Activated naive CD4-positive, alpha-beta T cell treated with Interleukin-2 at 50 U/mL for 16 hours (primary cell): ENCODE data around the gene ACAP2.
A peak's percentile ranks its signal among the peaks of the same experiment; 100 is the strongest.

Experiments used
- DNase-seq: peaks from one replicate; pipeline ENCODE4 v3.0.0-alpha.2; 2020

The ACAP2 gene

DNA sequence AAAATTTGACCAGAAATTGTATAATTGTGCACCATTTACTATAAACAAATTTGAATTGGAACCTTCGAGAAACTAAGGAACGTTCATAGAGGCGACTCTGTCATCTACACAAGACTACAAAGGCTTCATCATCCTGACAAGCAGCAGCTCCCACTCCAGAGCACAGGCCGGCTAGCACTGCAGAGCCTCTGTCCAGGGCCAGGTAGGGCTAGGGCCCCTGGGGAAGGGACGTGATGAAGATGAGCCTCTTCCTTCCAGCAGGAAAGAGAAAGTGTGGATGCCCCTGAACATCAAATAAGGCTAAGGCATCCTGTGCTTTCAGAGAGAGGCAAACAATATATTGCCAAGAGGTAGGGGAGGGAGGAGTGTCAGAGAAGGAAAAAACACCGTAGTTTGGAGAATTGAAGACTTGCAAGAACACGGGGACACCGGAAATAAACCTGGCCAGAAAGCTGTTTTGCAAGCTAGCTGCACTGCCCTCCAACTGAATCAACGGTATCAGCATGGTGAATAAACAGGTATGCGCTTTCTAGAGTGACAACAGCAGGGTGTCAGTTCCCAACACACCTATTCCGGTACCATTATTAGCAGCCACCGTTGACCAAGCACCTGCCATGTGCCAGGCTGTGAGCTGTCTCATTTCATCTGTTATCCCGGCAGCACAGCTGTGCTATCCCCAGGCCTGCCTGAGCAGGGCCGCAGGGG is 184.2 kb downstream of the ACAP2 start:
- peak; percentile 19 for DNase-seq

DNA sequence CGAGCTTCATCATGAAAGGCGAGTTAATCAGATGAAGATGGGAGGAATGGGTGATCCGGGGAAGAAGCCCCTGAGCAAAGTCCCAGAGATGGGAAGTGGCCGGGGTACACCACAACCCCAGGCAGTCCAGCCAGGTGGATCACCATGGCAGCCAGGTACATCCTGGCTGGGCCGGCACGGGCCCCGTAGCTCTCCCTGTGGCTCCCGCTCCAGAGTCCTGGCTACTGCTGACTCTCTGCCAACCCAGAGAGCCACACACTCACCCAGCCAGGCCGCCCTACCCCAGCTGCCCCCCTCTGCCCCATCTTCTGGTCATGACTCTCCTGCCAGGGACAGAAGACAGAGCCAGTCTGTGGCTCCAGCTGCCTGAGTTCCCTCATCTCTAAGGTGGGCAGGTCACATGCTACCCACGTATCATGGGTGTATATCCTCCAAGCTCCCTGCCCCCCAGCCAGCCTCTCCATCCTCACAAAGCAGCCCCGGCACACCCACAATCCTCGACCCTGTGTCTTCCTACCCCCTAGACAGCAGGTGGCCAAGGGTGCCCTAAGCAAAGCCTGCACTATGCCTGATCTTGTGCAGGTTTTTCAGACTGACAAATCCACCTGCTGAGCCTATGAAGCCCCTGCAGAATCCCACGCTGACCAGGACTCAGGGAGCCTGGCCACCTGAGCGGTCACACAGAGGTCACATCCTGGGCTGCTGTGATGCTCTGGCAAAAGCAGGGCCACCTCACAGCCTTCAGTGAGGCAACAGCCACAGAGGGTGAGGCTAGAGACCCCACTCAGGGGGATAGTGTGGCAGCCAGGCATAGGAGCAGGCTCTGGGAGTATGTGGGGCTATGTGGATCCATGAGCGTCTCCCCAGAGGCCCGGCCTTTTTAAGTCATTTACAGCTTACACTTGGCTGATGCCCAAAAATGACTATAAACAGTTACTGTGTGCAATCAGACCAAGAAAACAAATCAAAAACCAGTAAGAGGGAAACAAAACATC is 185.1 kb downstream of the ACAP2 start:
- DNase-seq = no peak

DNA sequence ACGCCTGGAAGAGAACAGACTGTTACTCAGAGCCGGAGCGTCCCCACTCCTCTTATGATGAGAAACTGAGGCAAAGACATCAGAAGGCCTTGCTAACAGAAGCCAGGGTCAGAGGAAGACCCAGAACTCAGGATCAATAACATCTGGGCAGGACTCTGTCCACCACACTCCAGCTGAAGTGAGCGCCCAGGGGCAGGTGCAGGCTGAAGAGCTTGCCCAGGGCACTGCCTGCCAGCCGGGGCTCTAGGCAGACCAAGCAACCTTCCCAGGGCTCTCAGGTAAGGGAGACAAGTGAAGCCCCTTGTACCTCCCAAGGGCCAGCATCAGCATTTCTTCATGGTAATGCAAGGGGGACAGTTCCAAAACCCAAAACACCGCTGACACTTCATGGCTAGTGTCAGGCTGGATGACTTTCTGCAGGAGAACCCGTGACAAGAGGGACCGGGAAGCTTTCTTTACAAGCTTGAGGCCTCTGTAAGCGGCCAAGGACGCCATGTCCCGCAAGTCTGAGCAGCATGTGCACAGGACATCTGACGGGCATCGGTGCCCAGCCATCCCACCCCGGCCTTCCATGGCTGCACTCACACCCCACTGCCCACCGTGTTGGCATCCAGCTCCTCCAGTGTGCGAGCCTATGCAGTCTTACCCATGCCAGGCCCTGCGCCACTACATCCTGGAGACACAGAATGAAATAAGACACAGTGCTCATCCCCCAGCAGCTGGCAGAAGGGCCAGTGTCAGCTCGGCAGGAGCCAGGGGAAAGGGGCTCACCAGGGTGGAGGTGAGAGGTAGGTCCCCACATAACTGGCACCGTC is 186.0 kb downstream of the ACAP2 start:
- DNase-seq = no peak

DNA sequence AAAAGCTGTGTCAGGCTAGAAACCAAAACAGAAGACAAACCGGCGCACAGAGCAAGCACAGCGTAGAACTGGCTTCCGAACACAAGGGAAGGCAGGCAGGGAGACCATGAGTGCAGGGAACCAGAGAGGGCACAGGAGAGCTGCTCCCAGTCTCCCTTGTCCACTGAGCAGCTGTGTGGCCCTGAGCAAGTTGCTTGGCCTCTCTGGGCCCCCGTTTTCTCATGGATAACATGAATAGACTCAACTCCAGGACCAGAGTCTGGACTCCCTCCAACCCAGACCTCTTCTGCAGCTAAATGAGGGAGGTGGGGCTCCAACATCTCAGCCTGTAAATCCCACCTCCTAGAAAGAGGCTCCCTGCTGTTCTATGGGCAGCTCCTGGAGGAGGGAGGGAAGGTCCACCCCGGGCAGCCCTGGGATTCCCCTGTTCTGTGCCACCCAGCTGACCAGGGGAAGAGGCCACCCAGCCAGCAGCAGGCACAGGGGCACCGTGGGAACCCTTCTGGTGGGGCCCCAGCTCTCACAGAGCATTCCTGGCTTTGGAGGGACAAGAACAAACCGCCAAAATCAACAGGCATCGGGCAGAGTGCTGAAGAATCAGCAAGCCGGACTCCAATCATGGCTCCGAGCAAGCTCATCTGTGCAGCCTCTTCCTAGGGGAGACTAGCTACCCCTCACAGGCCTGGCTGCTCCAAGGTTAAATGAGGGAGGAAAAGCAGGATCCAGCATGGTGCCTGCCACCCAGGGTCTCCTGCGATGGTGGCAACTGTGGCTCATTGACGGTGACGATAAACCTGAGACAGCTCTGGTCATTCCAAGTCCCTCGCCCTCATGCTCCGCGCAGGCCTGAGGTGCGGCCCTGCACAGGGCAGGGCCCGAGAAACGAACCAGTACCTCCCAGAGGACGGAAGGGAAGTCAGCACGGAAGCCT is 187.0 kb downstream of the ACAP2 start:
- DNase-seq = no peak

DNA sequence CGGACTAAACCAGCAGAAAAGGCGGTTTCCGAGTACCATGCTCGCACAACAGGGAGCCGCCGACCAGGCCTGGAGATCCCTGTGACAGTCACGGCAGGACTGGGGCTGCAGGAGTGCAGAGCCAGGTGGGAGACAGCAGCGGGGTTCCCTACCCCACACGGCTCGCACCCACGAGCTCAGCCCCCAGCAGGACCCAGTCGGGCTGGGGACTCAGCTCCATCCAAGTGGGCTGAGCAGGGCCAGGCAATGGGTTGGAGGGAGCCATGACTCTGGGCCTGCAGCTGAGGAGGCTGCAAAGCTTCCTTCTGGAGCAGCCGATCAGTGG is 187.7 kb downstream of the ACAP2 start:
- no peak for DNase-seq

GRCh38 chr3:195254454-195255175 is 188.2 kb downstream of the ACAP2 start:
- no peak for DNase-seq

GRCh38 chr3:195253923-195254432 is 188.8 kb downstream of the ACAP2 start:
- DNase-seq = no peak

DNA sequence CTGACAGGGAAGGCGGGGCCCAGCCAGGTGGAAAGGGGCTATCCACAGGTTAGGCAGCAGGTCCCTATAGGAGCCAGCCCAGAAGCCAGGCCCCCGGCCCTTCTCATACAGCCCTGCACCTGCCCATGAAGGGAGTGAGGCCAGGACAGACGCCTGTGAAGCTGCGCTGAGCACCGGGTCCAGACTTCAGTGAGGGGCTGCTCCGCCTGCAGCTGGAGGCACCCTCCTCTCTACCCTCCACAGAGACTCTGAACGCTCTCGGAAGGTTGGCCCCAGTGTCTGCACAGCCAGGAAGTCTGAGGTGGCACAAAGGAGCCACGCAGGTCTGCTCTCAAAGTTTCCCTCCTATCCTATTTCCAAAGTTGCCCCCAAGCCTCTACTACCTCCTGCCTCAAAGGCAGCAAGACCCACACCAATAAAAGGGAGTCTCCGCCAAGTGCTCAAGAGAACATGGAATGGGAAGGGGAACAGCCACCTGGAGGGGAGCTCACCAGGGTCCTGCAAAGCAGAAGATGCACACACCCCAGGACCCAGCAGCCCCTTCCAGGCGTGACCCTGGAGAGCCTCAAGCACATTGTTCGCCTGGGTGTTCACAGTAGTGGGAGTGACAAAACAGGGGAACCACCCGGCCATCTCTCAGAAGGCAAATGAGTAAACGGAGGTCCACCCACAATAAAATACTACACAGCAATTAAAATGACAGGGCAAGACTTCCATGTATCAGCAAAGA is 191.3 kb downstream of the ACAP2 start:
- peak; percentile 25 for DNase-seq

- DNase-seq = no peak
Observed at GRCh38 chr3:195250473-195251251, 192.2 kb downstream of the ACAP2 start.

DNA sequence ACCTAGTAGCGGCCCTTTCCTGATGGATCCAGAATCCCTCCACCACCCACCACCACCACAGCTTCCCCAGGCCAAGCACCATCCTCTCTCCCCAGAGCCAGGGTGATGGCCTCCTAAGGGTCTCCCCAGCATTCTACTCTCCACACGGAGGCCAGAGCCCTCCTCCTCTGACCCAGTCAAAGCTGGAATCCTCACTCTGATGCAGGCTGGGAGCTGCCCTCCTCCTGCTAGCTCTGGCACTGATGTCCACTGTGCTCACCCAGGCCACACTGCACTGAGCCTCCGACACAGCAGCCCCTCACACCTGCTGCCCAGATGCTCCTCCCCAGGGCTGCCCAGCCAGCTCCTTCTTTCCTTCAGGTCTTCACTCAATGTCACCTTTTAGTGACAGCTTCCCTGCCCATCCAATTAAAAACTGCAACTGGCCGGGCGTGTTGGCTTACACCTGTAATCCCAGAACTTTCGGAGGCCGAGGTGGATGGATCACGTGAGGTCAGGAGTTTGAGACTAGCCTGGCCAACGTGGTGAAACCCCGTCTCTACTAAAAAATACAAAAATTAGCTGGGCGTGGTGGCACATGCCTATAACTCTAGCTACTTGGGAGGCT is 192.9 kb downstream of the ACAP2 start:
- no peak for DNase-seq

DNA sequence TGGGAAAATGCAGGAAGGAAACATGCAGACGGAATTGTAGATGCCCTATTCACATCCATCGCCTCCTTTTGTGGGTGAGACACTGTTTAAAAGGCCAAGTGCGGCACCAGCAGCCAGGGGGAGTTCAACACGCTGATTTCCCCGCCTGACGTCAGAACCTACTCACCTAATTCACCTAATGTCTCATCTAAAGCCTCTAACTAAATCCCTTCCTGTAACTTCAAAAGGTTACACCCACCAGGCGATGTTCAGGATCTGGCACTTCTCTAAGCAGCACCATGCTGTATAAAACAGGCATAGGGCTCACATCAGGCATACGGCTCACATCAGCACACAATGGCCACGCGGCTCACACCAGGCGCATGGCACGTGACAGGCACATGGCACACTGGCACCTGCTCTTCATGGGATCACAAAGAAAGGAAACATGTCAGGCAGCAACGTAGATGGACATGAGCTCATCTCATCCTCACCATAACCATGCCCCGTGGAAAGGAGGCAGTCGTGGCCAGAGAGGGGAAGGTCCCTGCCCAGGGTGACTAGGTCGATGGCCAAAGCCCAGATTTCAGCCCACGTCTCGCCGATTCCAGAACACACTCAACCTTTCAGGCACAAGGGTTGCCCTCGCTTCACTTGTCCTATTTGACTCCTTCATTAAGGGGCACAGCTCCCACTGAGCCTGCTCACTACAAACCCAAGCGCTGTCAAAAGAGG is 193.6 kb downstream of the ACAP2 start:
- no peak for DNase-seq

DNA sequence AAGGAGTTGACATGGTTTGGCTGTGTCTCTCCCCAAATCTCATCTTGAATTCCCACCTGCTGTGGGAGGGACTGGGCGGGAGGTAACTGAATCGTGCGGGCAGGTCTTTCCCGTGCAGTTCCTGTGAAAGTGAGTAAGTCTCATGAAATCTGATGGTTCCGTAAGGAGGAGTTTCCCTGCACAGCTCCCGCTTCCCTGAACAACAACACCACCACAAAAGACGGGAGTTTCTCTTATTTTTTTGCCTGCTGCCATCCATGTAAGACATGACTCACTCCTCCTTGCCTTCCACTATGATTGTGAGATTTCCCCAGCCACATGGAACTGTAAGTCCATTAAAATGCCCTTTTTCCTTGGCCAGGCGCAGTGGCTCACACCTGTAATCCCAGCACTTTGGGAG is 194.5 kb downstream of the ACAP2 start:
- no peak for DNase-seq

GRCh38 chr3:195247863-195248189 is 195.0 kb downstream of the ACAP2 start:
- DNase-seq = no peak

DNA sequence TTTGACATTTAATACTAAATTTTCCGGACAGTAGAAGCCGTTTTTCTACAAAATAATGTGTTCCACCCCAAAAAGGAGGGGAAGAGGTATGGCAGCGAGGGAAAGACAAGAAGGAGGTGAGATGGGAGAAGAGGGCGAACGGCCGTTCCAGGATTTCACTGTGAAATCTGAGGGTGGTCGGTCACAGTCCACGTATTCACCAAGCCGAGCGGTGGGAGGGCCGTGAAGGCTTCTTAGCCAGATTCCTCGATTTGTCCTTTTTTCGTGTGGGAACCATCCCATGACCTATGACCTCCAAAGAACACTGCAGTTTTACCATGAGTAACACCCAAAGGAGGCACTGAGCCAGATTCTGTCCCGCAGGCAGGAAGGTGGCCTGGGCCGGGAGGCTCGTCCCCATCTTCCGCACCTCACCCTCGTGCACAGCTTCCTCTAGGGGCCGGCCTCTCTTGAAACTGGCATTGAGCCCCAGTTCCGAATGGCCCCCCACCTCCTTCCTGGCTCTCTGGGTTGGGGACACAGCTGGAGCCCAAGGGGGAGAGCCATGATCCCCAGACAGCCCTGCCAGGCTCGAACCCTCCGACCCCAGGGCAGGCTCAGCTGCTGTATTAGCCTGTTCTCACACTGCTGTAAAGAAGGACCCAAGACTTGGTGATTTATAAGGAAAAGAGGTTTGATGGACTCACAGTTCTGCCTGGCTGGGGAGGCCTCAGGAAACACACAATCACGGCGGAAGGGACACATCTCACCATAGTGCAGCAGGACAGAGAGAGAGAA is 195.5 kb downstream of the ACAP2 start:
- no peak for DNase-seq

DNA sequence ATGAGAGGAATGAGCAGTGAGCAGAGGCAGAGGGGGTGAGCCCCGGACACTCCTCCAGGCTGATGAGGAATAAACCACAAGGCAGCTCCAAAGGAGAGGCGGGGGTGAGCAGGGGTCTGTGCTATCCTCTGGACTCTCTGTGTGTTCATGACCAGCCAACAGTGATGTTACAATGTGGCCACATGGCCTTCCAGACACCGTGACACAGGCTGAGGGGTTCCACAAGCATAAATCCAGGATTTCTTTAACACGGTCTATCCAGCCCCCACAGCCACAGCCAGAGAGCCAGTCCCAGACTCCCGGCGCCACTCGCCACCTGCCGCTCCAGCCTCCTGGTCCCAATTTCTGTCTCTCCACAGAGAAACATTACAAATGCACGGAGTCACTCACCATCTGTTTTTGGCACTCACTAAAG is 196.2 kb downstream of the ACAP2 start:
- DNase-seq = no peak

DNA sequence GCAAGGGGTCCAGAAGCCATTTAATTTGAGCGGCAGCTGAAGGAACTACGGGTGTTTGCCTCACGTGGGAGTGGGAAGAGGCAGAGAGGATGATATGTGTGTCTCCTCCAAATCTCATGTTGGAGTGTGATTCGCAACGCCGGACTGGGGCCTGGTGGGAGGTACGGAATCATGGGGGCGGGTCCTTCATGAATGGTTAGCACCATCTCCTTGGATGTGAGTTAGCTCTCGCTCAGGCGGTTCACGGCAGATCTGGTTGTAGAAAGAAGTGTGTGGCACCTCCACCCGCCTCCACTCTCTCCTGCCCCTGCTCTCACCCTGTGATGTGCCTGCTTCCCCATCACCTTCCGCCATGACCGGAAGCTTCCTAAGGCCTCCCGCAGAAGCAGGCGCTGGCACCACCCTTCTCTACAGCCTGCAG is 197.3 kb downstream of the ACAP2 start:
- no peak for DNase-seq

- no peak for DNase-seq
Observed at GRCh38 chr3:195241592-195242355, 201.0 kb downstream of the ACAP2 start.
